Peyer's patch (tissue), 4 donors: Measurements from ENCODE around the gene GRK6.

Experiments used
- POLR2A ChIP-seq, 2 donors: fragments of 450-650 bp; IDR thresholded peaks; one replicate each; pipeline ENCODE4 v1.5.1; 2017; ENCODE audit warnings: antibody characterized with exemption in 2 of 2, mild to moderate bottlenecking in 2 of 2, moderate library complexity in 2 of 2
- TF ChIP-seq, protein P1 (sequence below), 6 experiments: fragments of 450-650 bp in 4 of 6; fragments of 200-600 bp in 2 of 6; sonication (generic) in 1 of 6; IDR thresholded peaks; one replicate each; pipeline ENCODE4 v1.5.1; 2017 to 2019; ENCODE audit warnings: antibody characterized with exemption in 6 of 6, mild to moderate bottlenecking in 3 of 6, moderate library complexity in 1 of 6

DNA sequence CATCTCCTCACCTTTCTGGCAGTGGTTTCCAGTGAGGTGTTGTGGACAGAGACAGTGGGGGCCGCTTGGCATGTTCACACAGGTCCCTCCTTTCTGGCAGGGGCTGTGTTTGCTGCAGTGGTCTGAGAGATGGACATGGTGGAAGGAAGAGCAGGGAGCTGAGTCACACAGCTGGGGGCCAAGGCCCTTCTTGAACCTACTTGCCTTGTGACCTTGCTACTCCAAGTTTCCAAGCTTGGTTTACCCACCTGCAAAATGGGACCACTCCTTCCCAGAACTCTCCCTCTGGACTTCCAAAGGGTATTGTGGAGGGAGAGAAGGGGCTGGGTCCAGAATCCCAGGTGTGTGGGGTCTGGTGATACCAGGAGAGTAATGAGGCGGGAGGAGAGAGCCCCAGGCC is 21.2 kb upstream of the GRK6 start:
- TF ChIP-seq, protein P1, sequence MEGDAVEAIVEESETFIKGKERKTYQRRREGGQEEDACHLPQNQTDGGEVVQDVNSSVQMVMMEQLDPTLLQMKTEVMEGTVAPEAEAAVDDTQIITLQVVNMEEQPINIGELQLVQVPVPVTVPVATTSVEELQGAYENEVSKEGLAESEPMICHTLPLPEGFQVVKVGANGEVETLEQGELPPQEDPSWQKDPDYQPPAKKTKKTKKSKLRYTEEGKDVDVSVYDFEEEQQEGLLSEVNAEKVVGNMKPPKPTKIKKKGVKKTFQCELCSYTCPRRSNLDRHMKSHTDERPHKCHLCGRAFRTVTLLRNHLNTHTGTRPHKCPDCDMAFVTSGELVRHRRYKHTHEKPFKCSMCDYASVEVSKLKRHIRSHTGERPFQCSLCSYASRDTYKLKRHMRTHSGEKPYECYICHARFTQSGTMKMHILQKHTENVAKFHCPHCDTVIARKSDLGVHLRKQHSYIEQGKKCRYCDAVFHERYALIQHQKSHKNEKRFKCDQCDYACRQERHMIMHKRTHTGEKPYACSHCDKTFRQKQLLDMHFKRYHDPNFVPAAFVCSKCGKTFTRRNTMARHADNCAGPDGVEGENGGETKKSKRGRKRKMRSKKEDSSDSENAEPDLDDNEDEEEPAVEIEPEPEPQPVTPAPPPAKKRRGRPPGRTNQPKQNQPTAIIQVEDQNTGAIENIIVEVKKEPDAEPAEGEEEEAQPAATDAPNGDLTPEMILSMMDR (IDR thresholded peaks at IDR 0.05) = no peak
- no peak for TF ChIP-seq POLR2A (IDR thresholded peaks at IDR 0.05)
